K562 (cell line): ENCODE results near the gene TMEM163. TPM values are rescaled to one million over a fixed set of nuclear protein-coding genes. Genes with fewer than 3 reads are reported as not detected.

Experiments used
- ATAC-seq: fragments of 200-7000 bp; cut with Tn5 transposase; 3 replicates; pipeline ENCODE4 v1.9.1; 2020; ENCODE audit warnings: moderate library complexity
- BruUV-seq: library from RNA; stranded (reverse); fragments of 400-500 nt; replicated peaks from 2 replicates; lab custom pipeline; 2021; lab: Mats Ljungman, UMichigan
- CTCF ChIA-PET: fragments of 300-600 bp; formaldehyde crosslinking; extraction: SDS; loops from one replicate; lab custom pipeline; 2021; ENCODE audit warnings: low intra/inter-chr PET ratio; lab: Yijun Ruan, JAX
- POLR2A ChIA-PET: fragments of 300-600, 350-650 bp; sonication (Branson Sonifier 250); formaldehyde crosslinking; extraction: SDS; loops from one replicate; lab custom pipeline; 2021; ENCODE audit warnings: antibody characterized with exemption, inconsistent platforms; lab: Yijun Ruan, JAX
- DNase-seq, 4 experiments: peaks; one replicate each; pipeline versions ENCODE4 v3.0.0 to v3.0.0-alpha.2; 2011 to 2018; ENCODE audit warnings: low spot score in 3 of 4, mixed read lengths in 3 of 4; ENCODE audit errors: extremely low read depth in 1 of 4
- FAIRE-seq: peaks from 2 replicates; lab custom pipeline; 2011; peaks lifted over from hg19 to GRCh38; lab: Jason Lieb, UNC
- H2AFZ ChIP-seq: 2 replicates; pipeline ENCODE4 v1.6.0; 2011; ENCODE audit warnings: low read depth, low read length, control low read depth, inconsistent platforms
- H3K27ac ChIP-seq: fragments of 200-600 bp; 3 replicates; pipeline ENCODE4 v1.8.0; 2011; ENCODE audit warnings: low read depth, mild to moderate bottlenecking, control low read depth, inconsistent platforms, low read length, moderate library complexity, mixed read lengths; ENCODE audit errors: extremely low read depth
- H3K27me3 ChIP-seq, 2 experiments: fragments of 300-600 bp in 1 of 2; 2 replicates in 1 of 2; 3 replicates in 1 of 2; pipeline versions ENCODE4 v1.6.0 to v1.8.0; 2011; ENCODE audit warnings: inconsistent platforms in 2 of 2, low read length in 2 of 2, mild to moderate bottlenecking in 1 of 2, mixed read lengths in 1 of 2, moderate library complexity in 1 of 2; ENCODE audit not compliant: control insufficient read depth in 2 of 2, insufficient read depth in 2 of 2
- H3K36me3 ChIP-seq: fragments of 300-600 bp; 3 replicates; pipeline ENCODE4 v1.8.0; 2011; ENCODE audit warnings: mild to moderate bottlenecking, low read length, inconsistent platforms; ENCODE audit not compliant: control insufficient read depth, insufficient read depth
- H3K4me1 ChIP-seq, 2 experiments: fragments of 200-600 bp in 1 of 2; replicated peaks in 1 of 2; 2 replicates in 1 of 2; 3 replicates in 1 of 2; pipeline versions ENCODE4 v1.5.1 to v1.8.0; 2011; ENCODE audit warnings: inconsistent platforms in 2 of 2, low read length in 2 of 2, mild to moderate bottlenecking in 1 of 2, mixed read lengths in 1 of 2, moderate library complexity in 1 of 2; ENCODE audit not compliant: control insufficient read depth in 2 of 2, insufficient read depth in 2 of 2
- H3K4me2 ChIP-seq: 2 replicates; pipeline ENCODE4 v1.6.1; 2011; ENCODE audit warnings: low read length, control low read depth, inconsistent platforms, mixed read lengths; ENCODE audit not compliant: insufficient read depth
- H3K4me3 ChIP-seq: fragments of 200-600 bp; sonication (generic), shearing (Covaris generic); 2 replicates; pipeline ENCODE4 v1.5.1; 2016; ENCODE audit warnings: control low read depth, inconsistent platforms
- H3K79me2 ChIP-seq: fragments of 200-600 bp; 3 replicates; pipeline ENCODE4 v1.8.0; 2011; ENCODE audit warnings: low read length, inconsistent platforms; ENCODE audit not compliant: control insufficient read depth, insufficient read depth
- H3K9ac ChIP-seq, 2 experiments: 2 replicates each; pipeline versions ENCODE4 v1.6.0 to v1.6.1; 2011; ENCODE audit warnings: low read depth in 2 of 2, low read length in 2 of 2, control low read depth in 1 of 2, inconsistent platforms in 1 of 2, mild to moderate bottlenecking in 1 of 2, mixed read lengths in 1 of 2; ENCODE audit not compliant: insufficient read depth in 1 of 2
- H3K9me1 ChIP-seq: one replicate; pipeline ENCODE4 v1.6.0; 2011; ENCODE audit warnings: inconsistent platforms, mild to moderate bottlenecking, low read length, moderate library complexity; ENCODE audit not compliant: control insufficient read depth, insufficient read depth
- H3K9me3 ChIP-seq: replicated peaks from 2 replicates; pipeline ENCODE4 v1.5.1; 2011; ENCODE audit warnings: low read depth, low read length, inconsistent platforms; ENCODE audit not compliant: control insufficient read depth, insufficient read depth
- H4K20me1 ChIP-seq: replicated peaks from 2 replicates; pipeline ENCODE4 v1.6.1; 2011; ENCODE audit warnings: low read length, inconsistent platforms, mixed read lengths; ENCODE audit not compliant: control insufficient read depth, insufficient read depth
- CEBPZ ChIP-seq: fragments of 150-350 bp; IDR thresholded peaks from 2 replicates; pipeline ENCODE4 v1.6.1; 2014; ENCODE audit warnings: low read depth, mild to moderate bottlenecking, low read length, borderline replicate concordance
- GABPB1 ChIP-seq: sonication (generic); formaldehyde crosslinking; IDR thresholded peaks from 2 replicates; pipeline ENCODE4 v1.8.0; 2022; ENCODE audit warnings: mild to moderate bottlenecking, missing genetic modification reagents
- GTF2F1 ChIP-seq: IDR thresholded peaks from 2 replicates; pipeline ENCODE4 v1.6.1; 2011; ENCODE audit warnings: low read depth, low read length, improper control_type of control experiment
- HMGN3 ChIP-seq: IDR thresholded peaks from 2 replicates; pipeline ENCODE4 v1.6.1; 2011; ENCODE audit warnings: borderline replicate concordance, low read depth, mild to moderate bottlenecking, mixed read lengths, low read length; ENCODE audit not compliant: insufficient read length; ENCODE audit errors: extremely low read depth
- PHF21A ChIP-seq: fragments of 450-650 bp; IDR thresholded peaks from 2 replicates; pipeline ENCODE4 v1.6.1; 2017; ENCODE audit warnings: low read depth, borderline replicate concordance
- PHTF2 ChIP-seq: fragments of 250-450 bp; sonication (Bioruptor Pico); IDR thresholded peaks from 2 replicates; pipeline ENCODE4 v1.5.0; 2021; ENCODE audit warnings: mild to moderate bottlenecking
- RBM14 ChIP-seq: fragments of 200-400 bp; formaldehyde crosslinking; IDR thresholded peaks from 2 replicates; pipeline ENCODE4 v1.6.1; 2018; ENCODE audit warnings: low read depth, mild to moderate bottlenecking, low read length, moderate library complexity, borderline replicate concordance; ENCODE audit not compliant: insufficient read depth
- RFX5 ChIP-seq: IDR thresholded peaks from 2 replicates; pipeline ENCODE4 v1.6.1; 2011; ENCODE audit warnings: low read depth, mild to moderate bottlenecking, improper control_type of control experiment, low read length
- ZFP36 ChIP-seq: fragments of 150-350 bp; IDR thresholded peaks from 2 replicates; pipeline ENCODE4 v1.6.1; 2018; ENCODE audit warnings: low read length, low read depth; ENCODE audit not compliant: partially characterized antibody
- ZNF197 ChIP-seq: fragments of 200-800 bp; sonication (Bioruptor generic); IDR thresholded peaks from 2 replicates; pipeline ENCODE4 v1.6.1; 2016; ENCODE audit warnings: low read depth, missing genetic modification characterization, missing compliant biosample characterization
- ZNF764 ChIP-seq: fragments of 250-450 bp; sonication (Bioruptor Pico); IDR thresholded peaks from 2 replicates; pipeline ENCODE4 v1.4.0; 2020; ENCODE audit warnings: low read depth, mild to moderate bottlenecking, moderate library complexity
- WGBS: fragments of 100-300 bp; shearing (Covaris generic); methylation state at CpG from one replicate; pipeline ENCODE4 v1.1.6; 2016; ENCODE audit warnings: low coverage, mixed read lengths; ENCODE audit not compliant: insufficient coverage; ENCODE audit errors: missing lambda C conversion rate; 5-methylcytosine and 5-hydroxymethylcytosine counted together
- in situ Hi-C: fragments of 300-500 bp; cut with MboI; formaldehyde crosslinking; loops from 4 replicates; pipeline ENCODE4 v1.15.0; 2018; ENCODE audit warnings: inconsistent platforms, mixed read lengths
- intact Hi-C: fragments of 100-400 bp; cut with micrococcal nuclease; formaldehyde crosslinking; loops from 2 replicates; pipeline ENCODE4 v1.14.2; 2022
- polyA plus RNA-seq, 8 experiments: library from polyadenylated mRNA; depleted of rRNA in 4 of 8; stranded (reverse) in 5 of 8; unstranded in 3 of 8; fragments of >200 nt; fragmentation: Nextera tagmentation in 2 of 8; fragmentation: Illumina TruSeq in 1 of 8; extraction: Ambion mirVana in 2 of 8; extraction: Trizol in 1 of 8; gene quantifications; 2 replicates each; pipeline versions ENCODE4 v1.2.1 to v1.2.3, GENCODE V29; 2011 to 2014; ENCODE audit warnings: inconsistent platforms in 1 of 8, missing spikeins in 1 of 8
- total RNA-seq, 7 experiments: library from RNA; depleted of rRNA in 6 of 7; stranded (reverse); fragments of >200 nt in 6 of 7; fragmentation: Illumina TruSeq in 2 of 7; extraction: Trizol in 2 of 7; gene quantifications; 2 replicates each; pipeline versions ENCODE4 v1.2.1 to v1.2.3, GENCODE V29; 2011 to 2021; ENCODE audit warnings: low replicate concordance in 1 of 7
- TF ChIP-seq, protein P1 (sequence below): fragments of 250-450 bp; sonication (Bioruptor Pico); IDR thresholded peaks from 2 replicates; pipeline ENCODE4 v1.8.0; 2021; ENCODE audit warnings: borderline replicate concordance, mild to moderate bottlenecking, moderate library complexity; ENCODE audit not compliant: poor library complexity, severe bottlenecking

Gene TMEM163
- total and polyA plus RNA-seq, 9 of the 15 experiments (the other 6 are each of a cell fraction or from before 2014, with no cell fraction given): 0.04 to 0.68 (median 0.16) TPM; not detected in 3

GRCh38 chr2:134564549-134564948, 154.3 kb downstream of the TMEM163 start:
- CTCF ChIA-PET: no interaction called here
- no peak for FAIRE-seq
- Histone ChIP-seq H3K27me3 (peaks cover 0 to 12% of the 10 kb centered on the region in 2 experiments; a peak in 3 of 5 replicates), H3K27ac (no peak overlapping the region), H3K4me2 (no peak overlapping the region), H4K20me1 (no peaks in the 10 kb centered on the region), H3K9ac (no peak overlapping the region), H3K79me2 (no peaks in the 10 kb centered on the region)
- no peak for DNase-seq
- in situ Hi-C loops: no loop called here
- intact Hi-C loops: no loop called here
- 2% methylated on average over 3 of the region's 3 CpGs for WGBS
- TF ChIP-seq GABPB1 (CRISPR knock-in tag): no peak
- no peak for TF ChIP-seq ZNF764 (CRISPR knock-in tag)
- TF ChIP-seq, protein P1, sequence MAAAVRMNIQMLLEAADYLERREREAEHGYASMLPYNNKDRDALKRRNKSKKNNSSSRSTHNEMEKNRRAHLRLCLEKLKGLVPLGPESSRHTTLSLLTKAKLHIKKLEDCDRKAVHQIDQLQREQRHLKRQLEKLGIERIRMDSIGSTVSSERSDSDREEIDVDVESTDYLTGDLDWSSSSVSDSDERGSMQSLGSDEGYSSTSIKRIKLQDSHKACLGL: no peak
- TF ChIP-seq CEBPZ: no peak
- no peak for TF ChIP-seq GTF2F1
- TF ChIP-seq ZNF197 (CRISPR knock-in tag): no peak
- no peak for TF ChIP-seq RBM14
- TF ChIP-seq HMGN3: no peak
- TF ChIP-seq ZFP36: no peak
- no peak for TF ChIP-seq PHTF2 (CRISPR knock-in tag)
- no peak for TF ChIP-seq PHF21A
- TF ChIP-seq RFX5: no peak
- TF ChIP-seq, all 486 proteins: peak for 0
- Histone ChIP-seq H3K9me3 (no peaks in the 10 kb centered on the region), H3K36me3 (no peaks in the 10 kb centered on the region), H3K4me3 (no peak overlapping the region), H2AFZ (no peak overlapping the region), H3K9me1 (no peaks in the 10 kb centered on the region), H3K4me1 (no peaks in the 10 kb centered on the region)
- POLR2A ChIA-PET: no interaction called here
- BruUV-seq: no TSS peak
- no peak for ATAC-seq
